Activated naive CD4-positive, alpha-beta T cell treated with anti-CD3 and anti-CD28 coated beads, Interleukin-2, amount 50 U/mL, for 72 hours (primary cell): ENCODE results near the gene SHANK1. TPM values are rescaled to one million over a fixed set of nuclear protein-coding genes. Genes with fewer than 3 reads are reported as not detected.

Experiments used
- ATAC-seq, 2 donors: fragments of 150-1000 bp; cut with Tn5 transposase; 2 replicates each; pipeline ENCODE4 v1.10.0; 2021; ENCODE audit warnings: mild to moderate bottlenecking in 2 of 2, moderate library complexity in 2 of 2
- DNase-seq, 2 donors: peaks; one replicate each; pipeline ENCODE4 v3.0.0; 2021 to 2022; ENCODE audit warnings: low spot score in 2 of 2
- H3K27ac Mint-ChIP-seq, 2 donors: one replicate each; pipeline ENCODE4 v1.8.0; 2022; ENCODE audit warnings: mild to moderate bottlenecking in 2 of 2, mixed read lengths in 2 of 2
- H3K36me3 Mint-ChIP-seq, 2 donors: one replicate each; pipeline ENCODE4 v1.8.0; 2022; ENCODE audit warnings: mixed read lengths in 2 of 2
- H3K9me3 Mint-ChIP-seq, 2 donors: one replicate each; pipeline ENCODE4 v1.8.0; 2022; ENCODE audit warnings: mixed read lengths in 2 of 2
- total RNA-seq, 2 donors: library from RNA; stranded (reverse); gene quantifications; one replicate each; pipeline ENCODE4 v1.2.3, GENCODE V29; 2022

Gene SHANK1
- total RNA-seq, 2 donors from 2014 or later: 0.14 TPM; not detected in 1

DNA sequence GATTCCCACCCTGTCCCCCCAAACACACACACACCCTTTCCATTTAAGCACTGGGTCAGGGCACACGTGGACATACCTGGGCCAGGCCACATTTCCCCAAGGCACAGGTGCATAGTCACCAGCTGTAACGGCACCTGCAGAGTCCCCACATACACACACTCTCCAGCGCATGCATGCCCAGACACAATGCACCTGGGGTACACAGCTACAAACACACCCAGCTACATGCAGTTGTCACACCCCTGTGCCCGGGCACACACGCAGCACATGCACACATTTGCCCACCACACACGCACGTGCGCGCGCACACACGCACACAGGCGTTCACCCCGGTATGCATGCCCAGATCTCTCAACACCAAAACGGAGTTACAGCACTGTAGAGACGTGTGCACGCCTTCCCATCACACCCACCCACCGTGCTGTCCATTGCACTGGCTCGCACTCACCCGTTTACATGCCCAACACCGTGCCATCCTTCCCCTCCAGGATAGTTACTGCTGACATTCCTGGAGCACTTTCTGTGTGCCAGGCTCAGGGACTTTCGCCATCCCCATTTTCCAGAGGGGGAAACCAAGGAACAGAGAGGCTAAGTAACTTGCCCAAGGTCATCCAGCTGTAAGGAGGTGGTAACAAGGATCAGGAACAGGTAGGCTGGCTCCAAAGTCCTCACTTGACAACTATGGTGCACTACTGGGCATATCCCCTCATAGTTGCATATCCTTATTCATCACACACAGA lies 749 bp upstream of the SHANK1 start:
- Mint-ChIP-seq H3K27ac (no peak overlapping the region), H3K36me3 (peaks cover 0 to 4% of the 10 kb centered on the region in 2 donors), H3K9me3 (no peaks in the 10 kb centered on the region)
- no peak for DNase-seq
- ATAC-seq: no peak

DNA sequence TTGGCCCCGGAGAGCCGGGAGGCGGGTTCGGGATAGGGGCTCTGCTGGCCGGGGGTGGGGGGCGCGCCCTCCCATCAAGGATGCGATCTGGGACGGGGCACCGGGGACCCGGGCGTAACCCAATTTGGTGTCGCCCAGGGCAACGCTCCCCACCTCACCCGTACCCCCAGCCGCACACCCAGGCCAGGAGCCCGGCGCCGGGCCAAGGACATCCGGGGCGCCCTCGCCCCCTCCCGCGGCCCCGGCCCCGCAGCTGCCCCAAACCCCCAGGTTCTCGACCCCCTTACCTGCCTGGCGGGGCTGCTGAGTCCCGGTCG lies 525 bp downstream of the SHANK1 start:
- no peak overlapping the region for H3K27ac Mint-ChIP-seq
- no peak for DNase-seq
- no peaks in the 10 kb centered on the region for H3K9me3 Mint-ChIP-seq
- peaks cover 0 to 4% of the 10 kb centered on the region in 2 donors for H3K36me3 Mint-ChIP-seq
- no peak for ATAC-seq

DNA sequence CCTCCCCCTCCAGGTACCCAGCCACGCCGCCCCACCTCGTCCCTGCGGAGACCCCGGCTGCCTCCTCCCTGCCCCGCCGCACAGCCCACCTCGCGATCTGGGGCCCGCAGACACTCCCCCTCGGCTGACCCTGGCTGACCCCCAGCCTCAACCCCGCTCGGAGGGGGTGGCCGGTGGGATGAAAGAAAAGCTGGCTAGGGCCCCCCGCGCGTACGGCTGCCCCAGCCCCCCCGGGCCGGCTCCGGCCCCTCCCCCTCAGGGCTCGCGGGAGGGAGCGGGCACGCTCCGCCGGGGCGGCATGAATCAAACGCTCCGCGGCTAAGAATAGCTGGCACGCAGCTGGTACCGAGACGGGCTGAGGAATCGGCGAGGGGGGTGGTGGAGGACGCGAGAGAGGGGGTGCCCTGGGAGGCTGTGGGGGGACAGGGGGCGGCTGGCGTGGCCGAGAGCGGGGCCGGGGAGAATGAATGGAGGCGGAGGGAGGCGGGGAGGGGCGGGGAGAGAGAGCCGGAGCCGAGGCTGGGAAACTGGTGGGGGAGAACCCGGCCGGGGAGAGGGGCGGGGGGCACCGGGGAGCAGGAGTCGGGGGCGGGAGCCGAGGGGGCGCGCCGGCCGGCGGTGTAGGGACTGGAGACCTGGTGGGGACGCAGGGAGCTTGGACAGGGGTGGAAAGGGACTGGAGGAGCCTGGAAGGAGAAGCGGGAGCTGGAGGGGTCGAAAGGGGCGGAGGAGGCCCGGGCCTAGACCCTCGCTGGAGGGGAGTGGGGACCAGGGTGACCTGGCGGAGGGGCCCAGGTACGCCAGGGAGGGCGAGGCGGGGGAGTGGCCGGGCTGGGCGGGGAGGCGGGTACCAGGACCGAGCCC lies 1.1 kb downstream of the SHANK1 start:
- ATAC-seq (no peak), DNase-seq (no peak)
- Mint-ChIP-seq H3K9me3 (no peaks in the 10 kb centered on the region), H3K36me3 (peaks cover 0 to 4% of the 10 kb centered on the region in 2 donors), H3K27ac (no peak overlapping the region)

DNA sequence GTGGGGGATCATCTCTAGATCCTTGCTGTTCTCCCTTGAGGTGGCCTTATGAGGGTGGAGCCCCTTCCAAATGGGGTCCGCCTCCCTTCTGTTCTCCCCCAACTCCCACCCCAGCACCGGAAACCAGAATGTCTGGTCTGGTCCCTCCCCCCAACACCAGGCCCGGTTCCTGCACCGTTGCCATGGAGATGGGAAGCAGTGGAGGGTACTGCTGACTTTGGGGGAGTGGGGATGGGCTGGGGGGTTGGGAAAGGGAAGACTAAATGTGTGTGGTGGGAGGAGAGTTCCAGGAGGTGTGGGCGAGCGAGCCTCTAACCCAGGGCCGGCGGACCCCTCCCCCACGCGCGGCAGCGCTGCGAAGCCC lies 1.7 kb downstream of the SHANK1 start:
- Mint-ChIP-seq H3K27ac (no peak overlapping the region), H3K36me3 (peaks cover 0 to 1% of the 10 kb centered on the region in 2 donors), H3K9me3 (no peaks in the 10 kb centered on the region)
- ATAC-seq (no peak), DNase-seq (no peak)

DNA sequence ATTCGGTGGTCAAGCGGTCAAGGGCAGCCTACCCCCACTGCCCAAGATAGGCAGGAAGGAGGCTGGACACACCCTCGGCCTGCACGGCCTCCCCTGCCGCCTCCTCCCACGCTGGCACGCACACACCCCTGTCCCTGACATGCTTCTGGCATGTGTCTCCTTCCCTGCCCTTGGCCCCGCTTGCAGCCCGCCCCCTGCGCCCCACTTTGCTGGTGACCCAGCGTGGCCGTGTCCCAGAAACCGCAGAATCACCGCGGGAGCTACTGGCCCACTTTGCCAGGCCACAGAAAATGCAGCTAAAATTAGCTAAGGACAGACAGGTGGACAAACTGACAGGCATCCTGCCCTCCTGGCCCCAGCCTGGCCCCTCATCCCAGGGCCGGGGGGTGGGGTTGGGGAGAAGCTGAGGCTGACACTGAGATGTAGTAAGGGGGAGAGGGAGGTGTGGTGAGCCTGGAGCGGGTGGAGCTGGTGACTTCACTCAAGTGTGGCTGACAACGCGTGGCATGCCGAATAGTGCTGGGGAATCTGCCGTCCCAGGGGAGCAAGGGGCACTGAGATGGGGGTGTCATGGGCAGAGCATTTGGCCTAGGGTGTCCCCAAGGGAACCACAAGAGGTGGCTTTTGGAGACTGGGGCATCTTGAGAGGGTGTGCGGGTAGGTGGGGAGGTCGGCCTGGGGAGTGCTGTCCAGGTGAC lies 2.4 kb downstream of the SHANK1 start:
- no peak for ATAC-seq
- no peaks in the 10 kb centered on the region for H3K9me3 Mint-ChIP-seq
- DNase-seq: no peak
- H3K36me3 Mint-ChIP-seq: no peaks in the 10 kb centered on the region
- no peak overlapping the region for H3K27ac Mint-ChIP-seq

DNA sequence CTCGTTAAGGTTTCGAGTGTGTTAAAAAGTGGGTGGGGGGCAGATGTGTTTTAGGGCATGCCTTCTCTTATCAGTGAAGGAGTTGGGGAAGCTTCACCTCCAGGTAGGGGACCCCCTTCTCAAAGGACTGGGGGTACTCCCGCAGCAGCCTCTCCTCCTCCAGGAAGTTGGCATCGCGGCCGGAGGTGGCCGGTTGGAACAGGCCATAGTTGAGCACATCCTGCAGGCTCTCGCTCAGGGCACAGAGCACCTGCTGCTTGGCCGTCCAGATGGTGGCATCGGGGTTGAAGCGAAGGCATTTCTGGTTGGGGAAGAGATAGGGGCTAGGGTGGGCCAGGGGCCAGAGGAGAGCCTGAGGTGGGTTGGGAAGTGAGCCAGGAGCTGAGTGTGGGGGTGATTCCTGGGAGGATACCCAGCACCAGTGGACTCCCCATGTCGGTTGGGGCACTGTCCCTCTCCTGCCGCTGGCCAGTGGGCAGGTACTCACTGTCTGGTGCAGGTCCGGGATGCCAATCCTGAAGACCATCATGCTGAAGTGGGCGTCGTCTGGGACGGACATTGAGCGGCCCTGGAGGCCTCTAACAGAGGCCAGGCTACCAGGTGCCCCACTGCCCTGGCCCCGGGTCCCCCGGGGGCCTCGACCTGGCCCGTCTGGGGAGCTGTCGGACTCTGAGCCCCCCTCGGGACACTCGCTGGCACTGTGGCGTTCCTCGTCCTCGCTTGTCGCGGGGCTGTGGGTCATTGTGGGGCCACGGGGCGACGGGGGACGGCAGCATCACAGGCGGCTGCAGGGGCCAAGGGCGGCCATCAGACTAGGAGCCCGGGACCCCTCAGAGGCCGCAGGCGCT lies 3.2 kb downstream of the SHANK1 start:
- Mint-ChIP-seq H3K27ac (no peak overlapping the region), H3K9me3 (no peaks in the 10 kb centered on the region), H3K36me3 (no peaks in the 10 kb centered on the region)
- ATAC-seq: no peak
- DNase-seq: no peak

DNA sequence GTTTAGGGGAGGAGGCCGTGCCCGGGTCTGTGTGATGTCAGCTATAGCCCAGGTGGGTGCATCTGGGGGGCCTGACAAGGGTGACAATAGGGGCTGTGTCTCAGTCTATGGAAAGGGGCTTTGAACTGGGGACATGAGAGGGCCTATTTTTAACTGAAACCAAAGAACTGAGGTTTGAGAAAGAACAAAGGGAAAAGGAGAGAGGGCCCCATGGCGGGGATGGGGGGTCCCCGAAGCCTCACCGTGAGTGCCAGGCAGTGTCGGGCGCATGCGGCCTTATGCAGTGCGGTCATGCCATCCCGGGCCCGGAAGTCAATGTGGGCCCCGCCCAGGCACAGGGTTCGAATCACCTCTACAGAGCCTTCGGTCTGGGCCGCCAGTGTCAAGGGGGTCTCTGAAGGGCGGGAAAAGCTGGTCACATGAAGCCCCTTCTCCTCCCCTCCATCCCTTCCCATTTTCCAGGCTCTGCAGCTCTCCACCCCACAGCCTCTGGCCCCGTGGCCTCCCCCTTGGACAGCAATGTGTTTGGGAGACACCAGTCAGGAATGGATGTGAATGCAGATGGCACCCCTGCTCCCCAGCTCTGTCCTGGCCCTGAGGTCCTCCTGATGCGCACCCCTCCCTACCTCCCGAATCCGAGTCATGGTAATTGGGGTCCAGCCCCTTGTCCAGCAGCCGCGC lies 5.9 kb downstream of the SHANK1 start:
- Mint-ChIP-seq H3K9me3 (no peaks in the 10 kb centered on the region), H3K36me3 (no peaks in the 10 kb centered on the region), H3K27ac (no peak overlapping the region)
- no peak for ATAC-seq
- no peak for DNase-seq

DNA sequence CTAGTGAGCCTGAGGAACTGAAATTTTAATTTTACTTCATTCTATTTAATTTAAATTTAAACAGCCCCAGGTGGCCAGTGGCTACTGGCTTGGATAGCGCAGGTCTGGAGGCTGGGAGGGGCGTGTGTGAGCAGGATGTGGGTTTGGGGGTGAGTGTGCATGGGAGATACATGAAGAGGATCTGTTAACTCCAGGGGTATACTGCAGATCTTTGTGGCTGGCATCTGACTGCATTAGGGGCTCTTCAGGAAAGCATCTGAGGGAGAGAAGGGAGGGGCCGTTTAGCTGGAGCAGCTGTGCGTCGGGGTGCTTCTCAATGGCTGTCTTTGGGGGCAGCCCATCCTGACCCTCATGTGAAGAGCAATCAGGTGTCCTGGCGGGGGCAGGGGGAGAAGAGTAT lies 6.8 kb downstream of the SHANK1 start:
- no peak for ATAC-seq
- DNase-seq: no peak
- Mint-ChIP-seq H3K36me3 (no peaks in the 10 kb centered on the region), H3K9me3 (no peaks in the 10 kb centered on the region), H3K27ac (no peak overlapping the region)

DNA sequence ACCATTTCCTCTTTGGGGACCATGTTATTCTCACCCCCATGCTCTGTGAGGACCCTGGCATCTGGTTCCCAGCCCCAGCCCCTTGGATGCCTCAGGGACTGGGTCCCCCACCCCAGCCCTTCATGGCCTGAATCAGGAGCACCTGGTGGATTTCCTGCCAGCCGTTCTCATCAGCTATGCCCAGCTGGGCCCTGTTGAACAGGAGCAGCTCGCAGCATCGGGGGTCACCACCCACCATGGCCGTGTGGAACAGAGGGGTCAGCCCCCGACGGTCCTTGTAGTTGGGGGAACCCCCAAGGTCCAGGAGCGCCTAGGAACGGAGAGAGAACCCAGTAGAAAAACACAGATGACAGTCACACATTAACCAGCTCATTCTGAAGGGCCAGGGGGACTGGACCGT lies 7.8 kb downstream of the SHANK1 start:
- Mint-ChIP-seq H3K27ac (no peak overlapping the region), H3K36me3 (no peaks in the 10 kb centered on the region), H3K9me3 (no peaks in the 10 kb centered on the region)
- DNase-seq (no peak), ATAC-seq (no peak)

DNA sequence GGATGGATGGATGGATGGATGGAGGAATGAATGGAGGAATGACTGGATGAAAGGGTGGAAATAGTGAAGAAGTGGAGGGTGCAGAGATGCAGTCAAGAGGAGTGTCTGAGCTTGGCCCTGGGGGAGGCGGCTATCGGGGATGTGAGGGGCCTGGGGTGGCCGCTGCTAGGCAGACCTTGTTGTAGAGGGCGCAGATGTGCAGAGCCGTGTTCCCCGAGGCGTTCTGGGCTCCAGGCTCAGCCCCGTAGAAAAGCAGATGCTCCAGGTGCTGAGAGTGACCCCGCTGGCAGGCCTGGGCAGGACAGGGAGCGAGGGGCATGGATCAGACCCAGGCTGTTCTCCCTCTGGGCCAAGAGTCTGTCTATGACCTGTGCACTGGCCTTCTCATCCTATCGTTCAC lies 8.4 kb downstream of the SHANK1 start:
- Mint-ChIP-seq H3K27ac (no peak overlapping the region), H3K9me3 (no peaks in the 10 kb centered on the region), H3K36me3 (no peaks in the 10 kb centered on the region)
- DNase-seq: no peak
- no peak for ATAC-seq

DNA sequence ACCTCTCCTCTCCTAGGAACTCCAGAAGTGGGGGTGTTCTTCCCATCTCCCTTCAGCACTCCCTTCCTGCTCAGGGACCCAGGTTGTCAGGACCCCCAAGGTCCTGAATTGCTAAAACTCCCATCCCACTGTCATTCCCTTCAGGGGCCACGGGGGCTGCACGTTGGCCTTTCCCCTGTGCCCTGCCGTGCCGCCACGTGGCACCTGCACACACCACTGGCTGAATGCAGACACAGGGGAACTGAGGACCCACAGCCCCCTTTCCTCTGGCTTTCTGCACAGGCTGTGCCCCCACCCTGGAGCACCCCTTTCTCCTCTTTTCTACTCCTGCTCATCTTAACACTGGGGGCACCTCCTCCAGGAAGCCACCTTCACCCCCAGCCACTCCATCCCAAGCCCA lies 9.0 kb downstream of the SHANK1 start:
- DNase-seq (no peak), ATAC-seq (no peak)
- H3K27ac Mint-ChIP-seq: no peak overlapping the region
- H3K9me3 Mint-ChIP-seq: no peaks in the 10 kb centered on the region
- no peaks in the 10 kb centered on the region for H3K36me3 Mint-ChIP-seq

DNA sequence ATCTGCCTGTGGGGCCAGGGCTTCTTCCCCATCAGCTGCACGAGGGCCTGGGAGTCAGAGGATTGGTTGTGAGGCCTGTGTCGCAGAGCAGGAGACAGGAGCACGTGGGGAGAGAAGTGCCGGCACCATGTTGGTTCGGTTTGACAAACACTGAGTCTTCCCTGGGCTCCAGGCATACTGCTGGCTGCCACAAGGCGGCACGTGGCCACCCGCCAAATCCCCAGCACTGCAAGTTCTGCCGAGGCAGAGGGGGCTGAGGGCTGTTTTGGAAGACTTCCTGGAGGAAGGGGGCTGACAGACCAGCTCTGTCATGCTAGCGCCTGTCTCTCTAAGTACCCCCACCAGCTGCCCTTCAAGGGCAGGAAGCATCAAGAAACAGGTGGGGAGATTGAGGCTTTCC lies 9.5 kb downstream of the SHANK1 start:
- Mint-ChIP-seq H3K27ac (no peak overlapping the region), H3K9me3 (no peaks in the 10 kb centered on the region), H3K36me3 (no peaks in the 10 kb centered on the region)
- DNase-seq (no peak), ATAC-seq (no peak)

DNA sequence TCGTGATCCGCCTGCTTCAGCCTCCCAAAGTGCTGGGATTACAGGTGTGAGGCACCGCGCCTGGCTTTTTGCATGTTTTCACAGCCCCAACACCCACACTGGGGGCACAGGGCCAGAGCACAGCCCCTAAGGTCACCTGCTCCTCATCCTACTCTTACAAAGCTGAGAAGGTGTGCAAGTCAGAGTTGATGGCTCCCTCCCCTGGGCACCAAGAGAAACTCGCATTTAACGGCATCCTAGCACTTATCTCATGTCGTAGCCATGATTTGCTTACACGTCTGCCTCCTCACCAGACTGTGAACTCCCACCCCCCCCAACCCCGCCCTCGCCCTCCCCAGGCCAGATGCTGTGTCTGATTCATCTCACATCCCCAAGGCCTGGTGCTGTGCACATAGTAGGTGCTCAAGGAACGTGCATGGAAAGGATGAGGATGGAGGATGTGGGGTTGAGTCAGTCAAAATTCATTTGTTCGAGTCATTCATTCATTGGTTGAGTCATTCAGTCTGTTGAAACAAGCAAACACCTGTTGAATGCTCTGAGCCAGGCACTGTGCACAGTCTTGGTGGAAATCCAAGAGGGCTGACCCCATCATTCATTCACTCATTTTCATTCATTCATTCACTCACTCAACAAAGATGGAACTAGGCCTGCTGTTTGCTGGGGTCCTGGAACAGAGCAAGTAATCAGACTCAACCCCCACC lies 11.3 kb downstream of the SHANK1 start:
- no peaks in the 10 kb centered on the region for H3K9me3 Mint-ChIP-seq

DNA sequence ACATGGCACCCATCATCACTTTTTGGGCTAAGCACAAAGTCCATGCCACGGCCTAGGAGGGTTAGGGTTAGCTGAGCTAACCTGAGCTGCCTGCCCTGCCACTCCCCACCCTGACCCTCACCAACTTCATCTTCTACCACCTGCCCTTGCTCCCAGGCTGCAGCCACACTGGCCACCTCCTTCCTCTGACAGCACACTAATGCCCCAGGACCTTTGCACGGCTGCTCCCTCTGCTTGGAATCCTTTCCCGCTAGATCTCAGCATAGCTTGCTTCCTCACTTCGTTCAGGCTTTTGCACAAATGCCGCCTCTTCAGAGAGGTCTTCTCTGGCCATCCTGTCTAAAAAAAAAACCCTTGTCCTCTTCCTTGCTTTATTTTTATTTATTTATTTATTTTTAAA lies 13.2 kb downstream of the SHANK1 start:
- H3K36me3 Mint-ChIP-seq: no peaks in the 10 kb centered on the region
- H3K9me3 Mint-ChIP-seq: no peaks in the 10 kb centered on the region
- H3K27ac Mint-ChIP-seq: no peak overlapping the region
- no peak for ATAC-seq
- no peak for DNase-seq

More for the DNA sequence above, 11.3 kb downstream of the SHANK1 start:
- DNase-seq (no peak), ATAC-seq (peak in 1 of 2 donors; percentile 69)
- no peaks in the 10 kb centered on the region for H3K36me3 Mint-ChIP-seq
- H3K27ac Mint-ChIP-seq: peak overlapping the region in 1 of 2 donors; percentile 50

DNA sequence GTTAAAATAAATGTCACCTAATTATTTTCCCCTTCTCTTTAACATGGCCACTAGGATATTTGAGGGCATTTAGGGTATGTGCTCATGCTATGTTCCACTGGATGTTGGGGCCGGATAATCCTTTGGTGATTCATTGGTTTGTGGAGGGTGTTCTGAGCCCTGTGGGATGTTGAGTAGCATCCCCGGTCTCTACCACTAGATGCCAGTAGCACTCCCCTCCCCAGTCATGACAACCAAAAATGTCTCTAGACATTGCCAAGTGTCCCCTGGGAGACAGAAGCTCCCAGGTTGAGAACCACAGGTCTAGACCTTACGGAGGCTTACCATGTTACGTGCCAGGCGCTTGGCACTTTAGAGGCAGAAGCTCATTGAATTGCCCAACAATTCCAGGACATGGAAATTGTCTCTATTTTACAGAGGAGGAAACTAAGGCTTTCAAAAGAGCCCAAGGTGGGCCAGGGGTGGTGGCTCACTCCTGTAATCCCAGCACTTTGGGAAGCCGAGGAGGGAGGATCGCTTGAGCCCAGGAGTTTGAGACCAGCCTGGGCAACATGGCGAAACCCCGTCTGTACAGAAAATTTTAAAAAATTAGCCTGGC lies 14.1 kb downstream of the SHANK1 start:
- Mint-ChIP-seq H3K9me3 (no peaks in the 10 kb centered on the region), H3K27ac (no peak overlapping the region), H3K36me3 (no peaks in the 10 kb centered on the region)
- DNase-seq: peak in 1 of 2 donors; percentile 29
- ATAC-seq: peak; percentile 59 to 84
